Suprapubic skin (tissue), 3 donors: ENCODE results near the gene SHC3.

ENCODE experiments used
- POLR2A ChIP-seq, 2 donors: fragments of 450-650 bp; IDR thresholded peaks; one replicate each; pipeline ENCODE4 v1.6.1; 2017; ENCODE audit warnings: antibody characterized with exemption in 2 of 2, mild to moderate bottlenecking in 2 of 2, moderate library complexity in 2 of 2
- TF ChIP-seq, protein P1 (sequence below), 2 donors: fragments of 200-600 bp in 1 of 2; fragments of 450-650 bp in 1 of 2; sonication (generic) in 1 of 2; IDR thresholded peaks; one replicate each; pipeline ENCODE4 v1.5.1; 2016 to 2019; ENCODE audit warnings: antibody characterized with exemption in 2 of 2, mild to moderate bottlenecking in 1 of 2, moderate library complexity in 1 of 2

DNA sequence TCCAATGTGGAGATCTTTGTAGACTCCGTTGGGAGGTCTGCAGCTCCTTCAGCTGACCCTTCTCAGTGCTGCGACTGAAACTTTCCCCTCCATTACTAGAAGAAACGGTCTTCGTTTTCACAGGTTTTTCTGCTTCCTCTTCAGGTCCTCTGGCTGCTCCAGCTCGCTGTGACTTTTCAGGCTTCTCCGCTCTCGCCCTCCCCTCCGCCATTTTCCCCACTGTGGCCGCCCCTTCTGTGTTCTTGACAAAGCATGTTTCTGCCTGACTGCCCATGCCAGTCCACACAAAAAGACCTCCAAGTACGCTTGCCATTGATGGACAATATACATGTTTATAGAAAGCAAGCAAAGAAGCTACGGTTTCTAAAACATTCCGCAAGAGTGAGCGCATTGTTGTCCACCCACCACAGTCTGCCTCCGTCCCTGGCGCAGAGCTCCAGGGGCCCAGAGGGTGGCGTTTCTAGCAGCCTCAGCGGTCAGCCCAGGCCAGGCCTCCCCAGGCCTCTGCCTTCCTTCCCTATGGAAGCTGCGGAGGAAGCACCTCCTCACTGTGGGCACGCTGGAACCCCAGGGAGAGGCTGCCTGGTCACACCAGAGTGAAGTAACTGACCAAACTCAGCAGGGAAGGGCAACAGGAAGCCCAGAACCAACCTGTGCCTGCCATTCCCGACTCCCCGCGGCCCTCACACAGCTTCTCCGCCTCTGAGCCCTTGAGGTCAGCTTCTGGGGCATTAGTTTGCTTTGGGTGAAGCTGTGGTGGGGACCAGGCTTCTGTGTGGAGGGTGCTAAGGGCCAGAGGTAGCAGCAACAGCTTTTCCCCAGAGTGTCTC, 207.3 kb downstream of the SHC3 start:
- TF ChIP-seq, protein P1, sequence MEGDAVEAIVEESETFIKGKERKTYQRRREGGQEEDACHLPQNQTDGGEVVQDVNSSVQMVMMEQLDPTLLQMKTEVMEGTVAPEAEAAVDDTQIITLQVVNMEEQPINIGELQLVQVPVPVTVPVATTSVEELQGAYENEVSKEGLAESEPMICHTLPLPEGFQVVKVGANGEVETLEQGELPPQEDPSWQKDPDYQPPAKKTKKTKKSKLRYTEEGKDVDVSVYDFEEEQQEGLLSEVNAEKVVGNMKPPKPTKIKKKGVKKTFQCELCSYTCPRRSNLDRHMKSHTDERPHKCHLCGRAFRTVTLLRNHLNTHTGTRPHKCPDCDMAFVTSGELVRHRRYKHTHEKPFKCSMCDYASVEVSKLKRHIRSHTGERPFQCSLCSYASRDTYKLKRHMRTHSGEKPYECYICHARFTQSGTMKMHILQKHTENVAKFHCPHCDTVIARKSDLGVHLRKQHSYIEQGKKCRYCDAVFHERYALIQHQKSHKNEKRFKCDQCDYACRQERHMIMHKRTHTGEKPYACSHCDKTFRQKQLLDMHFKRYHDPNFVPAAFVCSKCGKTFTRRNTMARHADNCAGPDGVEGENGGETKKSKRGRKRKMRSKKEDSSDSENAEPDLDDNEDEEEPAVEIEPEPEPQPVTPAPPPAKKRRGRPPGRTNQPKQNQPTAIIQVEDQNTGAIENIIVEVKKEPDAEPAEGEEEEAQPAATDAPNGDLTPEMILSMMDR (IDR thresholded peaks at IDR 0.05): no peak
- TF ChIP-seq POLR2A (IDR thresholded peaks at IDR 0.05): no peak
